T-cell (primary cell): ENCODE data around the gene GPR55. TPM values are rescaled to one million over a fixed set of nuclear protein-coding genes. Genes with fewer than 3 reads are reported as not detected.

Source experiments
- ATAC-seq, 4 experiments: fragments of 200-7000 bp in 3 of 4; fragments of 150-1000 bp in 1 of 4; cut with Tn5 transposase; replicated peaks in 1 of 4; 1 replicate in 3 of 4; 2 replicates in 1 of 4; pipeline ENCODE4 v1.10.0; 2021; ENCODE audit warnings: moderate library complexity in 3 of 4, mild to moderate bottlenecking in 2 of 4, moderate number of reproducible peaks in 1 of 4
- CTCF ChIA-PET, 2 donors: fragments of 300-600 bp; sonication (Branson Sonifier 250); formaldehyde crosslinking; loops; one replicate each; lab custom pipeline; 2022; ENCODE audit warnings: antibody characterized with exemption in 2 of 2; lab: Charles Lee
- POLR2A ChIA-PET, 2 donors: fragments of 300-600 bp; sonication (Branson Sonifier 250); formaldehyde crosslinking; loops; one replicate each; lab custom pipeline; 2022; ENCODE audit warnings: antibody characterized with exemption in 2 of 2; lab: Charles Lee
- DNase-seq, 35 experiments: peaks; one replicate each; pipeline versions ENCODE4 v3.0.0 to v3.0.0-alpha.2; 2013 to 2023
- H3K27ac ChIP-seq: one replicate; pipeline ENCODE4 v1.5.1; 2013; ENCODE audit warnings: low read length
- H3K27me3 ChIP-seq, 2 experiments: replicated peaks in 1 of 2; 1 replicate in 1 of 2; 2 replicates in 1 of 2; pipeline versions ENCODE4 v1.6.1 to v1.7.0; 2013; ENCODE audit warnings: low read length in 1 of 2, mixed read lengths in 1 of 2; ENCODE audit not compliant: control insufficient read depth in 2 of 2, insufficient read depth in 2 of 2; ENCODE audit errors: extremely low read depth in 1 of 2
- H3K36me3 ChIP-seq, 2 donors: 1 replicate in 1 of 2; 2 replicates in 1 of 2; pipeline versions ENCODE4 v1.6.1 to v1.7.0; 2013; ENCODE audit warnings: low read length in 1 of 2; ENCODE audit not compliant: control insufficient read depth in 2 of 2, insufficient read depth in 1 of 2; ENCODE audit errors: extremely low read depth in 1 of 2
- H3K4me1 ChIP-seq, 2 experiments: 1 replicate in 1 of 2; 2 replicates in 1 of 2; pipeline versions ENCODE4 v1.6.1 to v1.7.0; 2013; ENCODE audit warnings: low read length in 2 of 2, mixed read lengths in 1 of 2; ENCODE audit not compliant: insufficient read depth in 2 of 2, control insufficient read depth in 1 of 2; ENCODE audit errors: extremely low read depth in 1 of 2
- H3K4me3 ChIP-seq, 2 donors: 1 replicate in 1 of 2; 2 replicates in 1 of 2; pipeline versions ENCODE4 v1.5.1 to v1.7.0; 2013; ENCODE audit warnings: mild to moderate bottlenecking in 2 of 2, low read length in 1 of 2, moderate library complexity in 1 of 2; ENCODE audit not compliant: control insufficient read depth in 1 of 2; ENCODE audit errors: extremely low read depth in 1 of 2
- H3K9me3 ChIP-seq: 2 replicates; pipeline ENCODE4 v1.7.0; 2013
- H3K27ac Mint-ChIP-seq, 2 donors: one replicate each; pipeline ENCODE4 v1.8.0; 2020 to 2021; ENCODE audit warnings: mild to moderate bottlenecking in 2 of 2, mixed read lengths in 2 of 2
- H3K27me3 Mint-ChIP-seq, 2 donors: one replicate each; pipeline ENCODE4 v1.8.0; 2021 to 2022; ENCODE audit warnings: mixed read lengths in 2 of 2
- H3K36me3 Mint-ChIP-seq: one replicate; pipeline ENCODE4 v1.8.0; 2021; ENCODE audit warnings: mixed read lengths
- H3K4me1 Mint-ChIP-seq, 3 donors: one replicate each; pipeline ENCODE4 v1.8.0; 2020 to 2022; ENCODE audit warnings: mixed read lengths in 3 of 3, mild to moderate bottlenecking in 1 of 3
- H3K4me3 Mint-ChIP-seq, 3 donors: one replicate each; pipeline ENCODE4 v1.8.0; 2020 to 2022; ENCODE audit warnings: mild to moderate bottlenecking in 3 of 3, mixed read lengths in 3 of 3, moderate library complexity in 3 of 3
- H3K9me3 Mint-ChIP-seq, 3 donors: one replicate each; pipeline ENCODE4 v1.8.0; 2020 to 2022; ENCODE audit warnings: mixed read lengths in 3 of 3
- WGBS: methylation state at CpG from one replicate; pipeline ENCODE4 v1.1.5; 2013; ENCODE audit warnings: missing lambda C conversion rate; ENCODE audit not compliant: insufficient coverage; 5-methylcytosine and 5-hydroxymethylcytosine counted together
- total RNA-seq, 35 experiments: library from RNA in 6 of 35; stranded (reverse) in 6 of 35; fragments of 120-200 nt in 1 of 35; gene quantifications; one replicate each; pipeline versions ENCODE4 v1.2.1 to v1.2.4 and lab custom pipeline; 2013 to 2026

The GPR55 gene
- total RNA-seq, 5 donors from 2014 or later (not counting 1 experiment from before 2014, with no cell fraction given) = 2.7 to 15.5 (median 7.8) TPM

- Mint-ChIP-seq H3K27me3 (peaks cover 0 to 5% of the 10 kb centered on the region in 2 donors), H3K4me1 (peaks cover 35 to 70% (median 63%) of the 10 kb centered on the region in 3 donors), H3K27ac (peak overlapping the region; percentile 27 to 39), H3K9me3 (no peaks in the 10 kb centered on the region), H3K4me3 (peak overlapping the region in 1 of 3 donors; percentile 62), H3K36me3 (peaks cover 4% of the 10 kb centered on the region)
- H3K27me3 ChIP-seq = peaks cover 0 to 21% of the 10 kb centered on the region in 2 experiments
- POLR2A ChIA-PET = no interaction called here
- H3K9me3 ChIP-seq = no peaks in the 10 kb centered on the region
- ATAC-seq (no peak), DNase-seq (no peak)
- H3K36me3 ChIP-seq = no peaks in the 10 kb centered on the region
- H3K4me3 ChIP-seq = no peak overlapping the region
- WGBS = 78% methylated on average over 3 of the region's 11 CpGs
- no peak overlapping the region for H3K27ac ChIP-seq
- CTCF ChIA-PET = no interaction called here
- H3K4me1 ChIP-seq = peaks cover 0 to 38% of the 10 kb centered on the region in 2 experiments
Measured at GRCh38 chr2:230921806-230922595, 3.0 kb downstream of the GPR55 start.

DNA sequence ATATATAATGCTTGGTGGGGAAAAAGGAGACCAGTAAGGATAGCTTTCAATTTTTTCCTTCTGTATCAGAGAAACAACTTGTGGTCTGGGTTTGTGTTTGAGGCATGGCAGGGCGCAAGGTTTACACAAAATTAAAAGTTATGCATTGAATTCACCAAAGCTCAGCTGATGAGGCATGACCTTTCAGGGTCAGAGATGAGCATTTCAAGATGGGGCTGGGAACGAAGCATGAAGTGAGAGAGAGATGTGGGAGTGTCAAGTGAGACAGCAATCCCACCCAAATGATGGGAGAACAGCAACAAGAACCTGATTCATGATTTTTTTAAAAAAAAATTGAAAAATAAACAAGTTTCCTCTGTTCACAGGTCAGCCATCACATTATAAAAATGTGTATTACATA lies 4.9 kb downstream of the GPR55 start:
- no peaks in the 10 kb centered on the region for H3K36me3 ChIP-seq
- H3K4me3 Mint-ChIP-seq = peak overlapping the region; percentile 30 to 62 (median 54)
- peaks cover 4% of the 10 kb centered on the region for H3K36me3 Mint-ChIP-seq
- no peak overlapping the region for H3K27ac ChIP-seq
- POLR2A ChIA-PET = no interaction called here
- CTCF ChIA-PET = interaction anchor here (0.7 kb wide), 2 partner anchors 18 to 66 kb away, joined by 3 read pairs; no protein-coding TSS in a partner anchor
- peaks cover 0 to 29% of the 10 kb centered on the region in 2 experiments for H3K4me1 ChIP-seq
- WGBS = no CpG with 5 or more reads among the region's 2 CpGs
- H3K27ac Mint-ChIP-seq = peak overlapping the region; percentile 3 to 13
- H3K9me3 Mint-ChIP-seq = no peaks in the 10 kb centered on the region
- H3K27me3 ChIP-seq = peaks cover 0 to 27% of the 10 kb centered on the region in 2 experiments
- DNase-seq (no peak), ATAC-seq (no peak)
- peaks cover 32 to 67% (median 62%) of the 10 kb centered on the region in 3 donors for H3K4me1 Mint-ChIP-seq
- H3K9me3 ChIP-seq = no peaks in the 10 kb centered on the region
- H3K4me3 ChIP-seq = no peak overlapping the region
- peaks cover 0 to 5% of the 10 kb centered on the region in 2 donors for H3K27me3 Mint-ChIP-seq

DNA sequence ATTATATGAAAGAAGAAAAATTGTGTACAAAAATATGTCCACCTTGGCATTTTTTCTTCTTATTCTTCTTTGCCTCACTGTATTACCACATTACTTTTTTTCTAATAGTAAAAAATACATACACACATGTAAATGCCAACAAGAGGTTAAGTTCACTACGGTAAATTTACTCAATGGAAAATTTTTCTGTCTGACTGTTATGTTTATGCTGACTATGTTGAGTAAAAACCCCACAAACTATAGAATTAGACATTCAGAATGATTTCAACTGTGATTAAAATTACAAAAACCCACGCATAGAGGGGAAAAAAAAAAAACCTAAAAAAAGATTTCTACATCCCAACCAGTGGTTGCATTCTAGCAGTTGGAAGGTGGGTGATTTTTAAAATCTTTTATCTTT lies 5.4 kb downstream of the GPR55 start:
- Histone ChIP-seq H3K9me3 (no peaks in the 10 kb centered on the region), H3K27ac (no peak overlapping the region), H3K27me3 (peaks cover 0 to 29% of the 10 kb centered on the region in 2 experiments), H3K4me3 (no peak overlapping the region), H3K4me1 (peaks cover 0 to 29% of the 10 kb centered on the region in 2 experiments), H3K36me3 (no peaks in the 10 kb centered on the region)
- ATAC-seq = no peak
- no CpG with 5 or more reads among the region's 2 CpGs for WGBS
- peak overlapping the region in 1 of 2 donors; percentile 16 for H3K27ac Mint-ChIP-seq
- peaks cover 4% of the 10 kb centered on the region for H3K36me3 Mint-ChIP-seq
- ChIA-PET POLR2A (no interaction called here), CTCF (interaction anchor here (0.7 kb wide), 2 partner anchors 17 to 67 kb away, joined by 3 read pairs; no protein-coding TSS in a partner anchor)
- peaks cover 0 to 5% of the 10 kb centered on the region in 2 donors for H3K27me3 Mint-ChIP-seq
- H3K4me1 Mint-ChIP-seq = peaks cover 27 to 62% (median 58%) of the 10 kb centered on the region in 3 donors
- H3K4me3 Mint-ChIP-seq = peak overlapping the region in 1 of 3 donors; percentile 30
- no peaks in the 10 kb centered on the region for H3K9me3 Mint-ChIP-seq
- no peak for DNase-seq

GRCh38 chr2:230919240-230919639 lies 5.8 kb downstream of the GPR55 start:
- peaks cover 0 to 5% of the 10 kb centered on the region in 2 donors for H3K27me3 Mint-ChIP-seq

DNA sequence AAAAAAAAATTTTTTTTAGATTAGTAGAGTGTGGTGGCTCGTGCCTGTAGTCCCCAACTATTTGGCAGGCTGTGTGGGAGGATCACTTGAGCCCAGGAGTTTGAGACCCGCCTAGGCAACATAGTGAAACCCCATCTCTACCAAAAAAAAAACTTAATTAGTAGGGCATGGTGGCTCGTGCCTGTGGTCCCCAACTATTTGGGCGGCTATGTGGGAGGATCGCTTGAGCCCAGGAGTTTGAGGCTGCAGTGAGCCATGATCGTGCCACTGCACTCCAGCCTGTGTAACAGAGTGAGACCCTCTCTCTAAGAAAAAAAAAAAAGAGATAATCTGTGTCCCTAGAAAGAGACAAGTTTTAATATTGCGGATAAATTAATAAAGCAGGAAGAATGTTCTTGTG lies 8.8 kb downstream of the GPR55 start:
- no peaks in the 10 kb centered on the region for H3K9me3 ChIP-seq
- no peaks in the 10 kb centered on the region for H3K36me3 ChIP-seq
- no peak overlapping the region for H3K27ac ChIP-seq
- 77% methylated on average over 3 of the region's 7 CpGs for WGBS
- ATAC-seq (no peak), DNase-seq (no peak)
- peaks cover 0 to 7% of the 10 kb centered on the region in 2 experiments for H3K4me1 ChIP-seq
- Mint-ChIP-seq H3K27ac (no peak overlapping the region), H3K9me3 (no peaks in the 10 kb centered on the region), H3K4me1 (peaks cover 19 to 40% (median 35%) of the 10 kb centered on the region in 3 donors), H3K27me3 (peaks cover 0 to 5% of the 10 kb centered on the region in 2 donors), H3K4me3 (no peak overlapping the region), H3K36me3 (no peaks in the 10 kb centered on the region)
- ChIA-PET CTCF (interaction anchor here in 1 of 2 donors (1.0 kb wide), 1 partner anchor 9 kb away, joined by 3 read pairs; no protein-coding TSS in a partner anchor), POLR2A (no interaction called here)
- no peak overlapping the region for H3K4me3 ChIP-seq
- peaks cover 0 to 16% of the 10 kb centered on the region in 2 experiments for H3K27me3 ChIP-seq

More at GRCh38 chr2:230919240-230919639, 5.8 kb downstream of the GPR55 start:
- H3K27ac Mint-ChIP-seq = peak overlapping the region in 1 of 2 donors; percentile 34
- Histone ChIP-seq H3K9me3 (no peaks in the 10 kb centered on the region), H3K36me3 (no peaks in the 10 kb centered on the region), H3K4me3 (no peak overlapping the region), H3K27me3 (peaks cover 0 to 24% of the 10 kb centered on the region in 2 experiments), H3K4me1 (peaks cover 0 to 25% of the 10 kb centered on the region in 2 experiments), H3K27ac (no peak overlapping the region)
- H3K36me3 Mint-ChIP-seq = peaks cover 4% of the 10 kb centered on the region
- no peaks in the 10 kb centered on the region for H3K9me3 Mint-ChIP-seq
- ChIA-PET CTCF (no interaction called here), POLR2A (no interaction called here)
- no CpG with 5 or more reads among the region's 2 CpGs for WGBS
- peaks cover 23 to 57% (median 55%) of the 10 kb centered on the region in 3 donors for H3K4me1 Mint-ChIP-seq
- ATAC-seq = peak in 1 of 4 experiments; percentile 52
- no peak overlapping the region for H3K4me3 Mint-ChIP-seq
- no peak for DNase-seq

- Histone ChIP-seq H3K27me3 (peaks cover 0 to 16% of the 10 kb centered on the region in 2 experiments), H3K27ac (no peak overlapping the region), H3K9me3 (no peaks in the 10 kb centered on the region), H3K36me3 (no peaks in the 10 kb centered on the region), H3K4me1 (peaks cover 0 to 7% of the 10 kb centered on the region in 2 experiments), H3K4me3 (no peak overlapping the region)
- CTCF ChIA-PET = interaction anchor here in 1 of 2 donors (0.5 kb wide), 1 partner anchor 22 kb away, joined by 3 read pairs; no protein-coding TSS in a partner anchor
- ATAC-seq = no peak
- Mint-ChIP-seq H3K4me1 (peaks cover 10 to 35% (median 28%) of the 10 kb centered on the region in 3 donors), H3K9me3 (no peaks in the 10 kb centered on the region), H3K4me3 (no peak overlapping the region), H3K27me3 (peaks cover 0 to 5% of the 10 kb centered on the region in 2 donors), H3K27ac (no peak overlapping the region), H3K36me3 (peaks cover 8% of the 10 kb centered on the region)
- 20% methylated on average over 1 of the region's 6 CpGs for WGBS
- peak in 1 of 35 experiments; percentile 19 for DNase-seq
- POLR2A ChIA-PET = no interaction called here
Measured at GRCh38 chr2:230915319-230915718, 9.7 kb downstream of the GPR55 start.
